Forelimb muscle (tissue), 1 donor: ENCODE data around the gene WASHC2A. TPM values are rescaled to one million over a fixed set of nuclear protein-coding genes. Genes with fewer than 3 reads are reported as not detected.
"Not testable (repeated sequence)": the region's sequence is repeated elsewhere in the genome, so short reads cannot be mapped to it uniquely, and the experiment has no call there.

Experiments used
- DNase-seq: peaks from one replicate; pipeline ENCODE4 v3.0.0-alpha.2; 2013; ENCODE audit warnings: low read depth
- polyA plus RNA-seq: library from polyadenylated mRNA; unstranded; fragments of 120-200 nt; gene quantifications from one replicate; pipeline ENCODE4 v1.2.1, GENCODE V29; 2013; ENCODE audit not compliant: insufficient read length

The WASHC2A gene
- polyA plus RNA-seq, 1 donor = 27.2 TPM

- DNase-seq = not testable (repeated sequence)
Observed at GRCh38 chr10:50068352-50068659, 552 bp downstream of the WASHC2A start.

- not testable (repeated sequence) for DNase-seq
Observed at GRCh38 chr10:50075139-50075538, 7.4 kb downstream of the WASHC2A start.

GRCh38 chr10:50075544-50075943 lies 7.8 kb downstream of the WASHC2A start:
- not testable (repeated sequence) for DNase-seq

- not testable (repeated sequence) for DNase-seq
Observed at GRCh38 chr10:50091304-50091703, 23.6 kb downstream of the WASHC2A start.

DNA sequence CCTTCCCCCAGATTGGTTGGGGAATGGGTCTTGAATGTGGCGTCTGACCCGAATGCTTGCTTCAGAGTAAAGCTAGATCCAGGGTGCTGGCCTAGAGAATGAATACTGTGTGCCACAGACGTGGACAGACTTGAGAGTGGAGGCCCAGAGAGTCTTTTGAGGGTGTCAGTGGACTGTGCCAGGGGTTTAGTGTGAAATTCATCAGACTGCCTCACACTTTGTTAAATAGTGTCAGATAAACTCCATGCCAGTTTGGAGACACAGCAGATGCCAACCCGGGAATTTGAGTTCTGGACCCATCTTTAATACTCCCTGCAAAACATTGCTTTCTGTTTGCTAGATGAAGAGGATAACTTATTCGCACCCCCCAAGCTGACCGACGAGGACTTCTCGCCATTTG lies 25.2 kb downstream of the WASHC2A start:
- not testable (repeated sequence) for DNase-seq

- DNase-seq = not testable (repeated sequence)
Observed at GRCh38 chr10:50094630-50095029, 26.9 kb downstream of the WASHC2A start.

DNA sequence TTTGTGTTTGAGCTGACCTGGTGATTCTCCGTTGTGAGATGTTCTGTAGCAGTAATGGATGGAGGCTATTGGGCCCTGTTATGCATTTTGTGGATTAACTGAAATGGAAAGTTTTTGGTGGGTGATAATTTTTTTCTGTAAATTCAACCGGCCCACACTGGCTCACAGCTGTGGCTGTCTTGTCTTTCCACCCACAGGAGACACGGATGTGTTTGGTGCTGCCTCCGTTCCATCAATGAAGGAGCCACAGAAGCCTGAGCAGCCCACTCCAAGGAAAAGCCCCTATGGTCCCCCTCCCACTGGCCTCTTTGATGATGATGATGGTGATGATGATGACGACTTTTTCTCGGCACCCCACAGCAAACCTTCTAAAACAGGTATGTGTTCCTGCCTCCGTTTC lies 27.6 kb downstream of the WASHC2A start:
- not testable (repeated sequence) for DNase-seq

DNA sequence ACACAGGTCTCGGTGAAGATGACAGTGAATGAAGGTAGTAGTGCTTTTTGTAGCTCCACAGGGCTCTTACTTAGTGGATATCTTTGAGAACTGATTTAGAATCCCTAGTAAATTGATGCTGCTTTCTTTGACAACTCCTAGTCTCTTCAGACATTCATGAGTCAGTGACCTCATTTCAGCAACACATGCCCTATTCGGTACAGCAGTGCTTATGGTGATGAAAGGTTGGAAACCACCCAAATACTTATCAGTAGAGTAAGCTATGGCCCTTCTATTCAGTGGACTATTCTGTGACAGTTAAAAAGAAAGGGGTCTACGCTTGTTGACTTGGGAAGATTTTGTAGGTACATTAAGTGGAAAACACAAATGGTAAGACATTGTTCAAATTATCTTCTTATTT lies 29.0 kb downstream of the WASHC2A start:
- DNase-seq = not testable (repeated sequence)

DNA sequence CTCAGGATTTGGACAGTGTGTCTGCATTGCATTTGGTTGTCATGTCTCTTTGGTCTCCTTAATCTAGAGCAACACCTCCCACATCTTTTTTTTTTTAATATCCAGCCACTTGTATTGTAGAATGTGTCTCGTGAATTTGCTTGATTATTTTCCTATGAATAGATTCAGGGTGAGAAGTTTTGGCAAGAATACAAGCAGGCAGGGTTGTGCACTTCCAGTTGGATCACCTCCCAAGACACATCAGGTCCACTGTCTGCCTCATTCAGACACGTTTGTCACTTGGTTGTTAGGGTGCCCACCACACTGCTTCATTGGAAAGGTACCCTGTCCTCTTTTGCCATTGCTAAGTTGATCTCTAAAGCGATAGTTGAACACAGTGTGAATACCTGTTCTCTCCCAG lies 30.9 kb downstream of the WASHC2A start:
- DNase-seq = not testable (repeated sequence)

DNA sequence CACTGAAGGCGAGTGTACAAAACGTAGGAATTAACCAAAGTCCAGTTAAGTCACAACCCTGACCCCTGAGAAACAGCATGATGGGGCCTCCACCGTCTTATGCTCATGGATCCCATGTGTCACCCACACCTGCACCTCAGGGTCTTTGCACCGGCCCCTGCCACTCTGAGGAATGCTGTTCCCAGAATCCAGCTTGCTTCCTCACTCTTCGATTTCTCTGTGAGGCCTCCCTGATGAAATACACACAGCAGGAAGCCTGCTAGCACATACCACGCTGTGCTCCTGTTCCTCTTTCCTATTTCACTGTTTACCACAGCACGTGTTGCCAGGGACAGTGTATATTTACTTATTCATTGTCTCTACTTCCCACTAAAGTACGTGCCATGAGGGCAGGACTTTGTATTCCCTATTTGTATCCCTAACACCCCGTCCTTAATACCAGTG lies 33.4 kb downstream of the WASHC2A start:
- not testable (repeated sequence) for DNase-seq

GRCh38 chr10:50101747-50102146 lies 34.0 kb downstream of the WASHC2A start:
- DNase-seq = not testable (repeated sequence)

GRCh38 chr10:50102267-50102666 lies 34.5 kb downstream of the WASHC2A start:
- DNase-seq = not testable (repeated sequence)

GRCh38 chr10:50108999-50109698 lies 41.4 kb downstream of the WASHC2A start:
- not testable (repeated sequence) for DNase-seq

DNA sequence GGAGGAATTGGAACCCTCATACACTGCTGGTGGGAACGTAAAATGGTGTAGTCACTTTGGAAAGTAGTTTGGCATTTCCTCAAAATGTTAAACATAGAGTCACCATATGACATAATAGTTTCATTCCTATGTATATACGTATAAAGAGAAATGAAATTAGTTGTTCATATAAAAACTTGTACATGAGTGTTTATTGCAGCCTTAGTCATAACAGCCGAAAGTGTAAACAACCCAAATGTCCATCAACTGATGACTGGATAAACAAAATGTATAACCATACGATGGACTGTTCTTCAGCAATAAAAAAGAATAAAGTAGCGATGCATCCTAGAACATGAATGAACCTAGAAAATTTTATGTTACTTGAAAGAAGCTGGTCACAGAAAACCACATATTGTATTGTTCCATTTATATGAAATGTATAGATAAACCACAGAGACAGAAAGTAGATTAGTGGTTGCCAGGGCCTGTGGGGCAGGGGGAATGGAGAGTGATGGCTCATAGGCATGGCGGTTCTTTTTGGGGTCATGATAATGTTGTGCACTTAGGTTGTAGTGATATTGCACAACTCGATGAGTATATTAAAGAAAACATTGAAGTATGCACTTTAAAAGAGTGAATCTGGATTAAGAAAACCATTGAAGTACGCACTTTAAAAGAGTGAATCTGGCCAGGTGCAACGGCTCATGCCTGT lies 44.8 kb downstream of the WASHC2A start:
- not testable (repeated sequence) for DNase-seq

DNA sequence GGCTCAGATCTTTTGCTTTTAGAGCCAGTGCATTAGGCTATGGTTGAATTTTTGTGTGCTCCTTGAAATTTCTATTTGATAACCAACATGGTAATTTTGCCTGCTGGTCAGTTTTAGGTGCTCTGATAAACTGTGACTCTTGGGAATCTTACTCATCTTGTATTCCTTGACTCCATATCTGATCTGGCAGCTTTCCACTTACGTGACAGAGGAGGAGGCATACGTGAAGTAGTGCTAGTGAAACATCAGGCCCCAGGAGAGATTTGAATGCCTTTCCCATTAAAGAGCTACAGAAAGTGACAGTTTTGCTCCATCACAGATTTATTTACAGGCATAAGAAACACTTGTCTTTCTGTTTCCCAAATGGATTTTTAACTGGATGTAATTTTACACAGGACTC lies 59.0 kb downstream of the WASHC2A start:
- not testable (repeated sequence) for DNase-seq

DNA sequence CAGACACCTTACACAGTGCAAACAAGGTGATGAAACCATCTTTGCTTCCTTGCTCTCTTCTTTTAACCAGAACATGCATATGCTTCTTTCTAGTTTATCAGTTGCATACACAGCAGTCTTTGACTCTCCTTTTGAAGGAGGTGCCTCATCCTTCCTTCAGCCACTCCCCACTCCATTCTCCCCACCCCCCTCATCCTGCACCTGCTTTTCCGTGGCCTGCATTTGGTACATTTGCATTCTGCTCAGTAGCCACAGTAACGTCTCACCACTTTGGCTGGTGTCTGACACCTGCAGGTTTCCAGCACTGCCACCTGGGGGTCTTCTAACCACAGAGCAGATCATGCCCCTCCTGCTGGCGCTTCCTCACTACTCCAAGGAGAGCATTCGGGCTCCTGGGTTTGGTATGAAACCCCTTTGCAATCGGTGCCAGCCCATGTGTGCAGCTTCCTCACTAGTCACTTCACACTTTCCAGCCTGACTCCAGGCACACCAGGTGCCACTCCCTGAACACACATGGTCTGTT lies 60.1 kb downstream of the WASHC2A start:
- DNase-seq = not testable (repeated sequence)

DNA sequence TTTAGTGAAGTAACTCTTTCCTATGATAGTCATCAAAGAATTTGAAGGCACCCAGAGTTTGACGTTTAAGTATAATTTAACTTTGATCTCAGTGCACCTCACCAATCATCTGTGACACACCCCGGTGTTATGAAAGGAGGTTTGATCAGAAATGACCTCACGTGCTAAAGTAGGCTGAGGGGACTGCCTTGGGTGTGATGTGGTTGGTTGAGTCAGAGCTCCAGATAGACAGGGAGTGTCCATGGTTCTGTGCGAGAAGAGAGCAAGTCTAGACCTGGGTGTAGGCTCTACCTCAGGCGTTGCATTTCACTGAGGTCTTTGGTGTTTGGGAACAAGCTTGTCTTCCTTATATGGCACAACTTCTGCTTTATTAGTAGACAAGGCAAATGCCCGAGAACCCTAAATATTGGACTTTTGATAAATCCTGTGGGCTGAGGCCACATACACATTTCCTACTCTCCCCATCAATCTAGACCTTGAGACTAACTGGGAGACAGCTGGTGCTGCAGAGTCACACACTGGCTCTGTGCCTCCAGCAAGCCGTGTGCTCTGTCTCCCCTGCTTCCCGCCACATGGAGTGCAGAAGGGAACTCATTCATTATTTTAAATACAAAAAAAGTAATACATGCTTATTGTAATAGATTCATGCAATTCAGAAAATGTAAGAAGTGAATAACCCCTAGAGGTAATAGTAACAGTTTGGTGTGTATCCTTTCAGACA lies 63.7 kb downstream of the WASHC2A start:
- DNase-seq = not testable (repeated sequence)

- not testable (repeated sequence) for DNase-seq
Observed at GRCh38 chr10:50132322-50132721, 64.6 kb downstream of the WASHC2A start.

DNA sequence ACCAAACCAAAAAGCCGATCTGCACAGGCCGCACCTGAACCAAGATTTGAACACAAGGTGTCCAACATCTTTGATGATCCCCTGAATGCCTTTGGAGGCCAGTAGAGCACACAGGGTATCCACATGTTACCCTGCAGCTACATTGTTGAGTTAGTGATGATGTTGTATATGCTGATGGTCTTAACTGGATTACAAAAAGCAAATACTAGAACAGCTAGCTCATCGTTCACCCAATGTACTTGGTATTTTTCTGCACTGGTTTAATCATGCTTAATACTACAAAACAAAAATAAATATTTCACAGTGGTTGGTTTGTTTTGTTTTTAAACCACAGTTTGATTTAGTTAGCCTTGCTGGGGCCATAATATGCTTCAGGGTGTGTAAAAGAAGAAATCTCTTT lies 65.1 kb downstream of the WASHC2A start:
- not testable (repeated sequence) for DNase-seq

GRCh38 chr10:50143512-50144174 lies 75.9 kb downstream of the WASHC2A start:
- DNase-seq = not testable (repeated sequence)

DNA sequence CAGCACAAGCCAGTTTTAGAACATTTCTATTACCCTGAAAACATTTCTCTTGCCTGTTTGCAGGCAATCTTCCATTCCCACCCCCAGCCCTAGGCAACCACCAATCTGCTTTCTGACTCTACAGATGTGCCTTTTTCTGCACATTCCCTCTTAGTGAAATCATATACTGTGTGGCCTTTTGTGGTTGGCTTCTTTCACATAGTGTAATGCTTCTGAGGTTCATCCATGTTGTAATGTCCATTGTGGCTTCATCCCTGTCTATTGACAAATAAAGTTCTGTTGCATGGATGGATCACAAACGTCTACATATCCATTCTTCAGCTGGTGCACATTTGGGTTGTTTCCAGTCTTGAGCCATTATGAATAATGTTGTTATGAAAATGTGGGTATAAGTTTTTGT lies 77.8 kb downstream of the WASHC2A start:
- not testable (repeated sequence) for DNase-seq
